Mesothelial cell of epicardium (in vitro differentiated cells): ENCODE measurements around the gene FIBP. TPM values are rescaled to one million over a fixed set of nuclear protein-coding genes. Genes with fewer than 3 reads are reported as not detected.

Source experiments
- DNase-seq, 2 experiments: peaks; one replicate each; pipeline ENCODE4 v3.0.0; 2021; ENCODE audit warnings: low spot score in 2 of 2; ENCODE audit not compliant: unreplicated experiment in 2 of 2
- H3K27ac Mint-ChIP-seq: 2 replicates; pipeline ENCODE4 v1.8.0; 2021; ENCODE audit warnings: mixed read lengths
- H3K27me3 Mint-ChIP-seq: 2 replicates; pipeline ENCODE4 v1.8.0; 2021; ENCODE audit warnings: low read depth, mixed read lengths
- H3K36me3 Mint-ChIP-seq: 2 replicates; pipeline ENCODE4 v1.8.0; 2021; ENCODE audit warnings: mixed read lengths
- H3K4me1 Mint-ChIP-seq: 2 replicates; pipeline ENCODE4 v1.8.0; 2021; ENCODE audit warnings: mixed read lengths
- H3K4me3 Mint-ChIP-seq: 2 replicates; pipeline ENCODE4 v1.8.0; 2021; ENCODE audit warnings: mild to moderate bottlenecking, moderate library complexity, mixed read lengths
- H3K9me3 Mint-ChIP-seq: 2 replicates; pipeline ENCODE4 v1.8.0; 2021; ENCODE audit warnings: mixed read lengths
- CTCF ChIP-seq: fragments of 200-600 bp; sonication (generic); IDR thresholded peaks from one replicate; pipeline ENCODE4 v1.5.0; 2021; ENCODE audit warnings: antibody characterized with exemption; ENCODE audit not compliant: unreplicated experiment
- total RNA-seq: library from RNA; stranded (reverse); gene quantifications from 3 replicates; pipeline ENCODE4 v1.2.1, GENCODE V29; 2021

FIBP gene
- total RNA-seq, 1 donor from 2014 or later, result 62.9 TPM

GRCh38 chr11:65864706-65865471, 23.4 kb downstream of the FIBP start:
- no peak overlapping the region for H3K4me3 Mint-ChIP-seq
- no peak for TF ChIP-seq CTCF
- no peaks in the 10 kb centered on the region for H3K9me3 Mint-ChIP-seq
- no peak for DNase-seq
- peak overlapping the region; percentile 67 for H3K27ac Mint-ChIP-seq
- peaks cover 21% of the 10 kb centered on the region for H3K36me3 Mint-ChIP-seq
- H3K4me1 Mint-ChIP-seq, result peaks cover 15% of the 10 kb centered on the region
- H3K27me3 Mint-ChIP-seq, result no peaks in the 10 kb centered on the region

DNA sequence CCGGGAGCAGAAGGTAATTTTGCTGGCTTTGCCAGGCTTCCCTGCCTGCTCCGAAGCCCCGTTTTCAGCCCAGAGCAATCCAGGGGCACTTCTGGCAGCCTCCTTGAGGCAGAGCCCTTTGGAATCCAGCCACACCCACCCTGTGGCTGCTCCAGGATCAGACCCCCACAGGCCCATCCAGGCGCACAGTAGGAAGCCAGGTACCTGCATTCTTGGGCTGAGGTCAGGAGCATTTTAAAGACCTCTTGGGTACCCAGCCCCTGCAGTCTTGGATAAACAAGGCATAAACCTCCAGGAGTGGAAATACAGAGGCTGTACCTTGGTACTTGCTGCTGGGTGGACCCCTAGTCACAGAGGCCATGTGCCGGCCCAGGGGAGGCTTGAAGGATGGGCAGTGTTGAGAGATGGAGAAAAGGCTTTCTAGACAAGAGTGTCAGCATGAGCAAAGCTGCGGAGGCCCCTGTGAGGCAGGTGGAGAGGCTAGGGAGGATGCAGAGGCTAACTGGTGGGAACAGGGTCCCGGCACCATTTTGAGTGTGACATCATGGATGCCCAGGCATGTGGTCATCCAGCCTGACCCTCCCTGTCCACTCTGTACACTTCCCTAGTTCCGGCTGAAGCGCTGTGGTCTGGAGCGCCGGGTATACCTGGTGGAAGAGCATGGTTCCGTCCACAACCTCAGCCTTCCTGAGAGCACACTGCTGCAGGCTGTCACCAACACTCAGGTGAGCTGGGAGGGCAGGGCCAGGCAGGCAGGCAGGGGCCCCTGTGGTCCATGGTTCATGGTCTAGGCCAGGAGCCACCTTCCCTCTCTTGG, 24.2 kb downstream of the FIBP start:
- H3K9me3 Mint-ChIP-seq, result no peaks in the 10 kb centered on the region

GRCh38 chr11:65862941-65863888, 25.1 kb downstream of the FIBP start:
- peak overlapping the region; percentile 34 for H3K27ac Mint-ChIP-seq
- DNase-seq, result no peak
- no peaks in the 10 kb centered on the region for H3K9me3 Mint-ChIP-seq
- TF ChIP-seq CTCF, result no peak
- no peaks in the 10 kb centered on the region for H3K27me3 Mint-ChIP-seq
- peaks cover 16% of the 10 kb centered on the region for H3K36me3 Mint-ChIP-seq
- peaks cover 25% of the 10 kb centered on the region for H3K4me1 Mint-ChIP-seq
- H3K4me3 Mint-ChIP-seq, result no peak overlapping the region

More for the DNA sequence above, 24.2 kb downstream of the FIBP start:
- no peak for DNase-seq
- Mint-ChIP-seq H3K27me3 (no peaks in the 10 kb centered on the region), H3K36me3 (peaks cover 16% of the 10 kb centered on the region), H3K4me3 (no peak overlapping the region), H3K27ac (no peak overlapping the region), H3K4me1 (peaks cover 17% of the 10 kb centered on the region)
- no peak for TF ChIP-seq CTCF

DNA sequence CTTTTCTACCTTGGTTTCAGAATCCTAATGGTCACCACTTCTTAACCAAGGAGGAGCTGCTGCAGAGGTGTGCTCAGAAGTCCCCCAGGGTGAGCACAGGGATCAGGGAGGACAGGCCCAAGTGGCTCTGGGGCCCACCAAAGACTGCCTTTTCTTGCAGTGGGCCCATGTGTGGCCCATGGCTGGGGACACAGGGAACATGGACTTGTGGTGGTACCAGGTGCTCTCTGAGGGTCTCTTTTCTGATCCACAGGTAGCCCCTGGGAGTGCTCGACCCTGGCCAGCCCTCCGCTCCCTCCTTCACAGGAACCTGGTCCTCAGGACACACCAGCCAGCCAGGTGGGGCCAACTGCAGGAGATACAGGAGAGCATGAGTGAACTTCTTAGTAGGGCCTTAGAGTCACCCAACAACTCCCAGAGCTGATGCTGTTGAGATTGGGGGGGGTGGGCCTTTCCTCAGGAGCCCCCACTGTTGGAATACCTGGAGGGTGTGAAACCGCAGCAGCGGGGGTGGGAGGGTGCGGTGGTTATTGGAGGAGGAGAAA, 26.0 kb downstream of the FIBP start:
- peaks cover 11% of the 10 kb centered on the region for H3K36me3 Mint-ChIP-seq
- peaks cover 26% of the 10 kb centered on the region for H3K4me1 Mint-ChIP-seq
- TF ChIP-seq CTCF, result no peak
- peak overlapping the region; percentile 45 for H3K4me3 Mint-ChIP-seq
- H3K27ac Mint-ChIP-seq, result peak overlapping the region; percentile 34
- DNase-seq, result no peak
- no peaks in the 10 kb centered on the region for H3K27me3 Mint-ChIP-seq
- H3K9me3 Mint-ChIP-seq, result no peaks in the 10 kb centered on the region

DNA sequence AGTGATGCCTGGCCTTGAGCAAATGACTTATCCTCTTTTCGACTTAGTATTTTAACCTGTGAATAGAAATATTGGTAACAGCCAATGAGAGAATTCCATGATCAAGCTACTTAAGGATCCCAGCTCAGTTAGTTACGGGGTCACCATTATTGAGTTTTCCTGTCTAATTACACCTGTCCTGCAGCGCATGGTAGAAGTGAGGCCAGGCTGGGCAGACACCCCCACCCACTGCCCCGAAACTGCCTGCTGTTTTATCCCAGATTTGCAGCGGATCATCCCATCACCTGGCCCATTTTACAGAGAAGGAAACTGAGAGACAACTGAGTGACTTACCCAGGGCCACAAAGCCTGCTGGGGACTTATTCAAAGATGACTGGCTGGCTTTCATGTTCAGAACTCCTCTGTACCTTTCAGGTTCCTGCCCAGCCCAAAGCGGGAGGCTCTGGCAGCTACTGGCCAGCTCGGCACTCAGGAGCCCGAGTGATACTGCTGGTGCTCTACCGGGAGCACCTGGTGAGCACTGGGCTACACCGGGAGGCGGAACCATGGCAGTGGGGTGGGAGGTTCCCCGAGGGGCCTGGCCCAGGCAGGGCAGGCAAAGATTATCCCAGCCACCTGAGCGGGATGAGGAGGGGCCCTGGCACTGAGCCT, 26.6 kb downstream of the FIBP start:
- peak overlapping the region; percentile 88 for H3K4me3 Mint-ChIP-seq
- no peak for TF ChIP-seq CTCF
- no peaks in the 10 kb centered on the region for H3K9me3 Mint-ChIP-seq
- DNase-seq, result no peak
- H3K36me3 Mint-ChIP-seq, result peaks cover 8% of the 10 kb centered on the region
- H3K27ac Mint-ChIP-seq, result peak overlapping the region; percentile 90
- H3K4me1 Mint-ChIP-seq, result peaks cover 28% of the 10 kb centered on the region
- no peaks in the 10 kb centered on the region for H3K27me3 Mint-ChIP-seq
